Measurements from ENCODE around the gene ASIC1.

GRCh38 chr12:50060120-50060468 lies 2.7 kb downstream of the ASIC1 start:
- no peak for TF ChIP-seq POLR2AphosphoS5 (IDR thresholded peaks at IDR 0.05)
- TF ChIP-seq EP300 (IDR thresholded peaks at IDR 0.05) = no peak
